ENCODE results near the gene SLC6A11.

DNA sequence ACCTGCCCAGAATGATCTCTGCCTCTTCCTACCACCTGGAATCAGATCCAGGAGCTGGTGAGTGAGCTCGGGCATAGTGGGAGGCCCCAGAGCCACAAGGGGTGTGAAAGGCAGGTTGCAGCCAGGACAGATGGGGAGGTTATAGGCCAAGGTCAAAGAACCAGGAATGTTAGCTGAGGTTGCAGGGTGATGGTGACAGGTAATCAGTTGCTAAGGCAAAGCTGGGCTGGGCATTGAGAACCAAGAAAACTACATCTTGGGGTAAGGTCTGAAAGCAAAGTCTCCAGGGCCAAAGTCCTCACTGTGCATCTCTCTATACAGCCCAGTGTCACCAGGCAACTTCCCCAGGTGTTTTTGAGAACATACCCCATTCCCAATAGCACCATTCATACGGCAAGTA is 38.4 kb upstream of the SLC6A11 start:
- TF ChIP-seq, protein P1, sequence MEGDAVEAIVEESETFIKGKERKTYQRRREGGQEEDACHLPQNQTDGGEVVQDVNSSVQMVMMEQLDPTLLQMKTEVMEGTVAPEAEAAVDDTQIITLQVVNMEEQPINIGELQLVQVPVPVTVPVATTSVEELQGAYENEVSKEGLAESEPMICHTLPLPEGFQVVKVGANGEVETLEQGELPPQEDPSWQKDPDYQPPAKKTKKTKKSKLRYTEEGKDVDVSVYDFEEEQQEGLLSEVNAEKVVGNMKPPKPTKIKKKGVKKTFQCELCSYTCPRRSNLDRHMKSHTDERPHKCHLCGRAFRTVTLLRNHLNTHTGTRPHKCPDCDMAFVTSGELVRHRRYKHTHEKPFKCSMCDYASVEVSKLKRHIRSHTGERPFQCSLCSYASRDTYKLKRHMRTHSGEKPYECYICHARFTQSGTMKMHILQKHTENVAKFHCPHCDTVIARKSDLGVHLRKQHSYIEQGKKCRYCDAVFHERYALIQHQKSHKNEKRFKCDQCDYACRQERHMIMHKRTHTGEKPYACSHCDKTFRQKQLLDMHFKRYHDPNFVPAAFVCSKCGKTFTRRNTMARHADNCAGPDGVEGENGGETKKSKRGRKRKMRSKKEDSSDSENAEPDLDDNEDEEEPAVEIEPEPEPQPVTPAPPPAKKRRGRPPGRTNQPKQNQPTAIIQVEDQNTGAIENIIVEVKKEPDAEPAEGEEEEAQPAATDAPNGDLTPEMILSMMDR (conservative IDR thresholded peaks at IDR 0.05; ENCODE audit: low read length), result no peak
- no peak for TF ChIP-seq EZH2phosphoT487 (IDR thresholded peaks at IDR 0.05; ENCODE audit: borderline replicate concordance, low read depth, low read length)

Data from OCI-LY7 (cell line).